ENCODE data around the gene RPL37A.
A peak's percentile ranks its signal among the peaks of the same experiment; 100 is the strongest.
"Not testable (repeated sequence)": the region's sequence is repeated elsewhere in the genome, so short reads cannot be mapped to it uniquely, and the experiment has no call there.

RPL37A gene

GRCh38 chr2:216516730-216517350 is 18.2 kb downstream of the RPL37A start:
- DNase-seq (ENCODE audit: insufficient read length, low spot score) (no peak), FAIRE-seq (no peak)

- FAIRE-seq, result no peak
- DNase-seq (ENCODE audit: insufficient read length, low spot score), result no peak
Observed at GRCh38 chr2:216517447-216518225, 19.0 kb downstream of the RPL37A start.

GRCh38 chr2:216518566-216519119 is 20.0 kb downstream of the RPL37A start:
- FAIRE-seq; DNase-seq (ENCODE audit: insufficient read length, low spot score): not testable (repeated sequence)

GRCh38 chr2:216519154-216519762 is 20.6 kb downstream of the RPL37A start:
- peak; percentile 28 for DNase-seq (ENCODE audit: insufficient read length, low spot score)
- peak; percentile 76 for FAIRE-seq

GRCh38 chr2:216520112-216520511 is 21.5 kb downstream of the RPL37A start:
- no peak for FAIRE-seq
- no peak for DNase-seq (ENCODE audit: insufficient read length, low spot score)

GRCh38 chr2:216522892-216523502 is 24.4 kb downstream of the RPL37A start:
- FAIRE-seq (no peak), DNase-seq (ENCODE audit: insufficient read length, low spot score) (no peak)

- FAIRE-seq, result no peak
- DNase-seq (ENCODE audit: insufficient read length, low spot score), result no peak
Observed at GRCh38 chr2:216525972-216526371, 27.3 kb downstream of the RPL37A start.

GRCh38 chr2:216526939-216527338 is 28.3 kb downstream of the RPL37A start:
- FAIRE-seq (no peak), DNase-seq (ENCODE audit: insufficient read length, low spot score) (no peak)

GRCh38 chr2:216527600-216527999 is 29.0 kb downstream of the RPL37A start:
- DNase-seq (ENCODE audit: insufficient read length, low spot score) (no peak), FAIRE-seq (no peak)

- DNase-seq (ENCODE audit: insufficient read length, low spot score), result no peak
- FAIRE-seq, result no peak
Observed at GRCh38 chr2:216532562-216532961, 33.9 kb downstream of the RPL37A start.

GRCh38 chr2:216533609-216534008 is 35.0 kb downstream of the RPL37A start:
- FAIRE-seq (no peak), DNase-seq (ENCODE audit: insufficient read length, low spot score) (no peak)

GRCh38 chr2:216534809-216535208 is 36.2 kb downstream of the RPL37A start:
- no peak for DNase-seq (ENCODE audit: insufficient read length, low spot score)
- FAIRE-seq, result no peak

GRCh38 chr2:216535454-216535995 is 36.9 kb downstream of the RPL37A start:
- DNase-seq (ENCODE audit: insufficient read length, low spot score) (no peak), FAIRE-seq (no peak)

- FAIRE-seq (no peak), DNase-seq (ENCODE audit: insufficient read length, low spot score) (no peak)
Observed at GRCh38 chr2:216536734-216537210, 38.1 kb downstream of the RPL37A start.

GRCh38 chr2:216537366-216537765 is 38.7 kb downstream of the RPL37A start:
- FAIRE-seq (no peak), DNase-seq (ENCODE audit: insufficient read length, low spot score) (no peak)

GRCh38 chr2:216538538-216538937 is 39.9 kb downstream of the RPL37A start:
- no peak for DNase-seq (ENCODE audit: insufficient read length, low spot score)
- FAIRE-seq, result no peak

GRCh38 chr2:216539120-216539519 is 40.5 kb downstream of the RPL37A start:
- FAIRE-seq, result no peak

GRCh38 chr2:216539791-216540241 is 41.2 kb downstream of the RPL37A start:
- no peak for FAIRE-seq
- DNase-seq (ENCODE audit: insufficient read length, low spot score), result no peak

More at GRCh38 chr2:216539120-216539519, 40.5 kb downstream of the RPL37A start:
- DNase-seq (ENCODE audit: insufficient read length, low spot score), result no peak

GRCh38 chr2:216540920-216541319 is 42.3 kb downstream of the RPL37A start:
- DNase-seq (ENCODE audit: insufficient read length, low spot score) (no peak), FAIRE-seq (no peak)

- no peak for FAIRE-seq
- DNase-seq (ENCODE audit: insufficient read length, low spot score), result no peak
Observed at GRCh38 chr2:216541505-216541904, 42.9 kb downstream of the RPL37A start.

- DNase-seq (ENCODE audit: insufficient read length, low spot score) (no peak), FAIRE-seq (no peak)
Observed at GRCh38 chr2:216545359-216545758, 46.7 kb downstream of the RPL37A start.
